ENCODE results near the gene TAL1.

The TAL1 gene

DNA sequence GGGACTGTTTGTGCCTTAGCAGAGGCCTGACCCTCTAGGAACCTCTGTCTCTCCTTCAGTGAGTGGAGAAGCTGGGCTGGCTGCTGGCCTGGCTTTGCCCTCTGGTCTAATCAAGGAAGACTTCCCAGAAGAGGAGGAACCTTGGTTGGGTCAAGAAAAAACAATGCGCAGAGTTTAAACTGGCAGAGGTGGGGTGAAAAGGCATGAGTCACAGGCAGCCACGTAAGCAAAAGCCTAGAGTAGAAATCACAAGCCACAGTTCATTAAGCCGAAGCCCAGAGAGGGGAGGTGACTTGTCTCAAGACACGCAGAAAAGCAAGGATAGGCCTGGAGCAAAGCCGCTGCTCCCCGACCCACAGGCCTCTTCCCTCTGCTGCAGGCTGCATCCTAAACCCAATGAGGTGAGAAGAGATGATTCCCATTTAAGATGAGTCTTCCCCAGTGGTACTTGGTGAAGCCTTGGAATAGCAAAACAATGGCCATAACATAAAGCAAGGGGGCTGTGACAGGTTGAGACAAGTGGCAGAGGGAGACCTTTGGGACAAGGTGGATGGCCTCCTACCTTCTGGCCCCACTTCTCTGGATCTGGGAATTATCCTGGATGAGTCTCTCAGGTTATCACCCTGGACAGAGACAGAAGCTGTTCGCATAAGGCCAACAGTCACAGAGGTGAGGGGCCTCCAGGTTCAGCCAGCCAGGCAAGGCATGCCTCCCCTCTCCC lies 49.9 kb downstream of the TAL1 start:
- H3K27me3 ChIP-seq (ENCODE audit: control insufficient read depth in 1 of 2, insufficient read depth in 1 of 2, low read length in 2 of 2) = peaks cover 0 to 29% of the 10 kb centered on the region in 2 experiments
- no peak overlapping the region for H4K91ac ChIP-seq (ENCODE audit: low read length)
- no peak overlapping the region for H2BK5ac ChIP-seq (ENCODE audit: low read depth, low read length, poor library complexity, severe bottlenecking)
- H3K14ac ChIP-seq (ENCODE audit: low read length in 2 of 2) = no peak overlapping the region
- H2AFZ ChIP-seq (ENCODE audit: low read depth, low read length) = no peak overlapping the region
- peak overlapping the region; percentile 20 for H2AK5ac ChIP-seq (ENCODE audit: low read length, severe bottlenecking)
- no peaks in the 10 kb centered on the region for H3K36me3 ChIP-seq (ENCODE audit: control insufficient read depth in 1 of 2, insufficient read depth in 2 of 2, low read depth in 1 of 2, low read length in 2 of 2)
- no peaks in the 10 kb centered on the region for H3K79me1 ChIP-seq (replicated peaks; ENCODE audit: low read length, poor library complexity, severe bottlenecking)
- H4K8ac ChIP-seq (ENCODE audit: low read length) = no peak overlapping the region
- H3K4ac ChIP-seq (ENCODE audit: low read depth in 1 of 2, low read length in 2 of 2) = no peak overlapping the region
- no peak for DNase-seq
- H3K18ac ChIP-seq (ENCODE audit: low read depth in 1 of 2, low read length in 2 of 2) = no peak overlapping the region
- no peak overlapping the region for H3K27ac ChIP-seq (ENCODE audit: low read length, poor library complexity, severe bottlenecking)
- peaks cover 34% of the 10 kb centered on the region for H3K4me1 ChIP-seq (ENCODE audit: control insufficient read depth, insufficient read depth, low read depth, low read length)
- H2BK15ac ChIP-seq (ENCODE audit: low read depth, poor library complexity, severe bottlenecking) = no peak overlapping the region
- no peak overlapping the region for H2BK120ac ChIP-seq (ENCODE audit: low read depth, low read length)
- 62% methylated on average over 5 of the region's 7 CpGs for WGBS
- no peak overlapping the region for H3K23ac ChIP-seq (ENCODE audit: low read length in 2 of 2)
- no peak overlapping the region for H2BK12ac ChIP-seq (ENCODE audit: low read length in 2 of 2)
- no peak overlapping the region for H3K4me2 ChIP-seq (ENCODE audit: low read length, poor library complexity, severe bottlenecking)
- H3K9me3 ChIP-seq (ENCODE audit: control insufficient read depth, low read length) = no peaks in the 10 kb centered on the region
- no peak overlapping the region for H3K4me3 ChIP-seq (ENCODE audit: insufficient read depth in 1 of 2, low read depth in 1 of 2, low read length in 2 of 2)
- no peak overlapping the region for H3K9ac ChIP-seq (ENCODE audit: low read length)

DNA sequence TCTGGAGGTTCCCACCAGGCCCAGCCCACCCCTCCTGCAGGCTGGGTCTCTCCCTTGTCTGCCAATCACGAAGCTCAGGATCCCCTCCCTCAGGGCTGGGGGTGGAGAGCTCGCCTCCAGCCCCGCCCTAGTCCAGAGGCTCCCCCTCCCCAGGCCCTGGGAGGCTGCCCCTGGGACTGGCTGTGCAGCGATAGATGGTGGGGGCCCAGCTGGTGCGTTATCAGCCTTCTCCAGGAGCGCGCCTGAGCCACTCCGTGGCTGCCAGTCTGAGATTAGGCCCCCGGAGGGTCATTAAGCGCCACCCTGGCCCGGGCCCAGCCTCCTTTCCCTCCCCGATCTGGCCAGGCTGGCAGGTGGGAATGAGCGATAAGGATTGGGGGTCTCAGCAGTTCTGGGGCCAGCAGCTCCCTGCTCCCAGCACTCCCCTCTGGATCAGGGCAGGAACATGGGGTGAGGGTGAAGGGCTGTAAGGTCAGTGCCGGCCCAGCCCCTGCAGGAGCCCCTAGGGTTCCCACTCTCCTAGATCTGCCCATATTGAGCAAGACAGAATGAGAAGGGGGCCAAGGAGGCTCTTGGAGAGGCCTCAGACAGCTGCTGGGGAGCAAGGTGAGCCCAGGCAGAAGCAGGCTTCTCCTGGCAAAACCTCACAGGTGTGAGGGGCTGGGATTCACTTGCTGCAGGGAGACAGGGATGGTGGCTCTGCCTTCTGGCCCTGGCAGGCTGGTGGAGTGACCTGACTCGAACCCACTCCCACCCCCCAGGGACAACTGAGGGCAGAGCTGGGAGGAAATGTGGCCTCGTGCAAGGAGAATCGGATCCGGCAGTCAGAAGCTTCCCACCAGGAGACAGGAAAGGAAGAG lies 50.7 kb downstream of the TAL1 start:
- H3K4ac ChIP-seq (ENCODE audit: low read depth in 1 of 2, low read length in 2 of 2) = no peak overlapping the region

GRCh38 chr1:47180603-47181094 lies 51.4 kb downstream of the TAL1 start:
- Histone ChIP-seq H2BK15ac (ENCODE audit: low read depth, poor library complexity, severe bottlenecking) (no peak overlapping the region), H3K9ac (ENCODE audit: low read length) (no peak overlapping the region), H2AFZ (ENCODE audit: low read depth, low read length) (no peak overlapping the region), H2BK5ac (ENCODE audit: low read depth, low read length, poor library complexity, severe bottlenecking) (no peak overlapping the region), H3K79me1 (replicated peaks; ENCODE audit: low read length, poor library complexity, severe bottlenecking) (no peaks in the 10 kb centered on the region), H2BK120ac (ENCODE audit: low read depth, low read length) (no peak overlapping the region), H2BK12ac (ENCODE audit: low read length in 2 of 2) (no peak overlapping the region), H3K27me3 (ENCODE audit: control insufficient read depth in 1 of 2, insufficient read depth in 1 of 2, low read length in 2 of 2) (peaks cover 4 to 29% of the 10 kb centered on the region in 2 experiments), H3K4ac (ENCODE audit: low read depth in 1 of 2, low read length in 2 of 2) (no peak overlapping the region), H3K4me3 (ENCODE audit: insufficient read depth in 1 of 2, low read depth in 1 of 2, low read length in 2 of 2) (no peak overlapping the region), H4K91ac (ENCODE audit: low read length) (no peak overlapping the region), H3K36me3 (ENCODE audit: control insufficient read depth in 1 of 2, insufficient read depth in 2 of 2, low read depth in 1 of 2, low read length in 2 of 2) (no peaks in the 10 kb centered on the region), H3K27ac (ENCODE audit: low read length, poor library complexity, severe bottlenecking) (no peak overlapping the region), H3K4me1 (ENCODE audit: control insufficient read depth, insufficient read depth, low read depth, low read length) (peaks cover 34% of the 10 kb centered on the region), H3K4me2 (ENCODE audit: low read length, poor library complexity, severe bottlenecking) (no peak overlapping the region), H2AK5ac (ENCODE audit: low read length, severe bottlenecking) (peak overlapping the region; percentile 2), H3K18ac (ENCODE audit: low read depth in 1 of 2, low read length in 2 of 2) (no peak overlapping the region), H4K8ac (ENCODE audit: low read length) (no peak overlapping the region), H3K14ac (ENCODE audit: low read length in 2 of 2) (no peak overlapping the region), H3K23ac (ENCODE audit: low read length in 2 of 2) (no peak overlapping the region), H3K9me3 (ENCODE audit: control insufficient read depth, low read length) (no peaks in the 10 kb centered on the region)
- DNase-seq = no peak
- 65% methylated on average over 3 of the region's 3 CpGs for whole genome bisulfite sequencing

More for the DNA sequence above, 50.7 kb downstream of the TAL1 start:
- Histone ChIP-seq H3K23ac (ENCODE audit: low read length in 2 of 2) (no peak overlapping the region), H3K4me3 (ENCODE audit: insufficient read depth in 1 of 2, low read depth in 1 of 2, low read length in 2 of 2) (no peak overlapping the region), H2AK5ac (ENCODE audit: low read length, severe bottlenecking) (peak overlapping the region; percentile 3), H3K4me1 (ENCODE audit: control insufficient read depth, insufficient read depth, low read depth, low read length) (peaks cover 34% of the 10 kb centered on the region), H3K79me1 (replicated peaks; ENCODE audit: low read length, poor library complexity, severe bottlenecking) (no peaks in the 10 kb centered on the region), H3K9ac (ENCODE audit: low read length) (no peak overlapping the region), H2AFZ (ENCODE audit: low read depth, low read length) (no peak overlapping the region), H3K27ac (ENCODE audit: low read length, poor library complexity, severe bottlenecking) (no peak overlapping the region), H3K14ac (ENCODE audit: low read length in 2 of 2) (no peak overlapping the region), H3K36me3 (ENCODE audit: control insufficient read depth in 1 of 2, insufficient read depth in 2 of 2, low read depth in 1 of 2, low read length in 2 of 2) (no peaks in the 10 kb centered on the region), H3K9me3 (ENCODE audit: control insufficient read depth, low read length) (no peaks in the 10 kb centered on the region), H2BK12ac (ENCODE audit: low read length in 2 of 2) (no peak overlapping the region), H2BK120ac (ENCODE audit: low read depth, low read length) (no peak overlapping the region), H4K91ac (ENCODE audit: low read length) (no peak overlapping the region), H2BK15ac (ENCODE audit: low read depth, poor library complexity, severe bottlenecking) (no peak overlapping the region), H4K8ac (ENCODE audit: low read length) (no peak overlapping the region), H3K27me3 (ENCODE audit: control insufficient read depth in 1 of 2, insufficient read depth in 1 of 2, low read length in 2 of 2) (peaks cover 2 to 29% of the 10 kb centered on the region in 2 experiments), H3K18ac (ENCODE audit: low read depth in 1 of 2, low read length in 2 of 2) (no peak overlapping the region), H2BK5ac (ENCODE audit: low read depth, low read length, poor library complexity, severe bottlenecking) (no peak overlapping the region), H3K4me2 (ENCODE audit: low read length, poor library complexity, severe bottlenecking) (no peak overlapping the region)
- 55% methylated on average over 14 of the region's 18 CpGs for WGBS
- DNase-seq = no peak

DNA sequence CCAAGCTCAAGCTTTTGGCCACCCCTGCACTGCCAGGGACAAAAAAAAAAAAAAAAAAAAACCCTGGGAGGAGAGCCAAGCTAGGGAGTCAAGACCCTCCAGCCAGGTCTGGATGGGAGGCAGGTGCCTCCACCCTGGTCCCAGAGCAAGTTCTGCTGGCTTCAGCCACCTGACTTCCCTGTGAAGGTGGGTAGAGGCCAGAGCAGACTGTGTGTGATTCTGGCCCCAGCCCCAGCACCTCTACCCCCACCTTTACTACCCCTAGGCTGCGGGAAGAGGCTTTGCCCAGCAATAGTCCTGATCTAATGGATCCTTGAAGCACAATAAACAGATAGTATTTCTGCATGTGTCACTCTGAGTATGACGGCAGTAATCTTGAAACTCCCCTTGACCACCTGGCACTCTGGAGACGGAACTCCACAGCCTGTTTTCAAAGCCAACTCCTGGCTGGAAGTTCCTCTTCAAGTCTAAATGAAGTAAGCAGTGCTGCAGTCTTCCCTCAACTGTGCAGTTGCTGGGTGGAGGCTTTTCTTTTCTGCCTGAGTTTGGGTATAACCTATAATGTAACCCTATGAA lies 51.9 kb downstream of the TAL1 start:
- Histone ChIP-seq H2BK15ac (ENCODE audit: low read depth, poor library complexity, severe bottlenecking) (no peak overlapping the region), H3K14ac (ENCODE audit: low read length in 2 of 2) (no peak overlapping the region), H2BK5ac (ENCODE audit: low read depth, low read length, poor library complexity, severe bottlenecking) (no peak overlapping the region), H2AFZ (ENCODE audit: low read depth, low read length) (no peak overlapping the region), H3K36me3 (ENCODE audit: control insufficient read depth in 1 of 2, insufficient read depth in 2 of 2, low read depth in 1 of 2, low read length in 2 of 2) (no peaks in the 10 kb centered on the region), H3K9ac (ENCODE audit: low read length) (peak overlapping the region; percentile 72), H3K4me3 (ENCODE audit: insufficient read depth in 1 of 2, low read depth in 1 of 2, low read length in 2 of 2) (peak overlapping the region in 1 of 2 experiments; percentile 79), H2AK5ac (ENCODE audit: low read length, severe bottlenecking) (no peak overlapping the region), H3K79me1 (replicated peaks; ENCODE audit: low read length, poor library complexity, severe bottlenecking) (no peaks in the 10 kb centered on the region), H4K8ac (ENCODE audit: low read length) (no peak overlapping the region), H3K23ac (ENCODE audit: low read length in 2 of 2) (no peak overlapping the region), H3K4ac (ENCODE audit: low read depth in 1 of 2, low read length in 2 of 2) (no peak overlapping the region), H2BK120ac (ENCODE audit: low read depth, low read length) (no peak overlapping the region), H3K4me2 (ENCODE audit: low read length, poor library complexity, severe bottlenecking) (peak overlapping the region; percentile 83), H3K27ac (ENCODE audit: low read length, poor library complexity, severe bottlenecking) (no peak overlapping the region), H3K9me3 (ENCODE audit: control insufficient read depth, low read length) (no peaks in the 10 kb centered on the region), H4K91ac (ENCODE audit: low read length) (no peak overlapping the region), H3K18ac (ENCODE audit: low read depth in 1 of 2, low read length in 2 of 2) (no peak overlapping the region), H3K4me1 (ENCODE audit: control insufficient read depth, insufficient read depth, low read depth, low read length) (peaks cover 36% of the 10 kb centered on the region), H2BK12ac (ENCODE audit: low read length in 2 of 2) (no peak overlapping the region), H3K27me3 (ENCODE audit: control insufficient read depth in 1 of 2, insufficient read depth in 1 of 2, low read length in 2 of 2) (peaks cover 5 to 29% of the 10 kb centered on the region in 2 experiments)
- WGBS = 82% methylated on average over 3 of the region's 3 CpGs
- DNase-seq = no peak

Data from mesenchymal stem cell (in vitro differentiated cells and primary cell).